Panc1 (cell line): ENCODE measurements around the gene NINJ2.

Experiments
- POLR2AphosphoS5 ChIP-seq: IDR thresholded peaks from 2 replicates; pipeline ENCODE4 v1.6.1; 2012; ENCODE audit warnings: mild to moderate bottlenecking, low read depth, low read length, moderate library complexity
- SIN3A ChIP-seq: IDR thresholded peaks from 2 replicates; pipeline ENCODE4 v1.6.1; 2012; ENCODE audit warnings: low read depth, mild to moderate bottlenecking, low read length, moderate library complexity, borderline replicate concordance; ENCODE audit not compliant: insufficient read depth
- TCF7L2 ChIP-seq: IDR thresholded peaks from 2 replicates; pipeline ENCODE4 v1.6.1; 2011; ENCODE audit warnings: mild to moderate bottlenecking, low read depth, low read length, inconsistent platforms
- TF ChIP-seq, protein P1 (sequence below): fragments of 450-650 bp; IDR thresholded peaks from 2 replicates; pipeline ENCODE4 v1.5.1; 2017; ENCODE audit warnings: mild to moderate bottlenecking

DNA sequence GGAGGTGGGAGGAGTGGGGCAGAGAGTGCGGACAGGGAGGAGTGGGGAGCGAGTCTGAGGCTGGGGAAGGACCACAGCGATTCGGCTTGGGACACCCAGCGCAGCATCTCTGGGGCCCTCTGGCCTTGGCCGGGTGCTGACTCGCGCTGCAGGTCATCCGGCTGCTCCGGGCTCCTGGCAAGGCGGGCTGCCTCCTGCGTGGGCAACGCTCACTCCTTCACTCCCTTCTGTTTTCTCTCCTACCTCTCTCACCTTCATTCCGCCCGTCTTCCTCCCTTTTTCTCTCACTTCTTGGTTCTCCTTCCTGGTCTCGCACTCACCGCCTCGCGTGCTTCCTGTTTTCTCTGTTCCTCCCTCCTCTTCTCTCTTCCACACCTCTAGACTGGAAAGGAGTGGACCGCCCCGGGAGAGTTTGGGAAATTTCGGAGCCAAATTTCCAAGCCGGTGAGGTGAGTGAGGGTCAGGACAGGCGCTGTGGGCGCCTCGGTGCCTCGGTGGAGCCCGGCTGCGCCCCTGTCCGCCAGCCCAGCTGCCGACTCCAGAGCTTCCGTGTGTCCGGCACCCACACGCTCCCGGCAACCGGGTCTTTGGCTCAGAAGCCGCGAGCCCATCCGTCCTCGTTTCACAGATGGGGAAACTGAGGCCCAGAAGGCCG lies 116.9 kb downstream of the NINJ2 start:
- TF ChIP-seq, protein P1, sequence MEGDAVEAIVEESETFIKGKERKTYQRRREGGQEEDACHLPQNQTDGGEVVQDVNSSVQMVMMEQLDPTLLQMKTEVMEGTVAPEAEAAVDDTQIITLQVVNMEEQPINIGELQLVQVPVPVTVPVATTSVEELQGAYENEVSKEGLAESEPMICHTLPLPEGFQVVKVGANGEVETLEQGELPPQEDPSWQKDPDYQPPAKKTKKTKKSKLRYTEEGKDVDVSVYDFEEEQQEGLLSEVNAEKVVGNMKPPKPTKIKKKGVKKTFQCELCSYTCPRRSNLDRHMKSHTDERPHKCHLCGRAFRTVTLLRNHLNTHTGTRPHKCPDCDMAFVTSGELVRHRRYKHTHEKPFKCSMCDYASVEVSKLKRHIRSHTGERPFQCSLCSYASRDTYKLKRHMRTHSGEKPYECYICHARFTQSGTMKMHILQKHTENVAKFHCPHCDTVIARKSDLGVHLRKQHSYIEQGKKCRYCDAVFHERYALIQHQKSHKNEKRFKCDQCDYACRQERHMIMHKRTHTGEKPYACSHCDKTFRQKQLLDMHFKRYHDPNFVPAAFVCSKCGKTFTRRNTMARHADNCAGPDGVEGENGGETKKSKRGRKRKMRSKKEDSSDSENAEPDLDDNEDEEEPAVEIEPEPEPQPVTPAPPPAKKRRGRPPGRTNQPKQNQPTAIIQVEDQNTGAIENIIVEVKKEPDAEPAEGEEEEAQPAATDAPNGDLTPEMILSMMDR, result no peak
- TF ChIP-seq TCF7L2, result no peak
- TF ChIP-seq POLR2AphosphoS5, result no peak
- TF ChIP-seq SIN3A, result no peak
